H9 (cell line): ENCODE data around the gene NR2F1-AS1. TPM values are rescaled to one million over a fixed set of nuclear protein-coding genes. Genes with fewer than 3 reads are reported as not detected.

Experiments used
- DNase-seq: peaks from one replicate; pipeline ENCODE4 v3.0.0-alpha.2; 2017
- H2AFZ ChIP-seq: one replicate; pipeline ENCODE4 v1.6.1; 2013; ENCODE audit warnings: mild to moderate bottlenecking, low read length, control low read depth, moderate library complexity
- H2AK5ac ChIP-seq: 2 replicates; pipeline ENCODE4 v1.6.1; 2013; ENCODE audit warnings: low read length, control low read depth, mixed read lengths; ENCODE audit not compliant: insufficient read length
- H2BK120ac ChIP-seq: one replicate; pipeline ENCODE4 v1.6.1; 2013; ENCODE audit warnings: low read depth, mild to moderate bottlenecking, low read length, control low read depth, inconsistent platforms; ENCODE audit not compliant: poor library complexity, severe bottlenecking
- H2BK12ac ChIP-seq: 2 replicates; pipeline ENCODE4 v1.6.1; 2013; ENCODE audit warnings: low read length, control low read depth, mixed read lengths, low read depth; ENCODE audit not compliant: insufficient read length
- H2BK15ac ChIP-seq: 2 replicates; pipeline ENCODE4 v1.6.1; 2013; ENCODE audit warnings: low read depth, low read length, control low read depth
- H2BK20ac ChIP-seq: one replicate; pipeline ENCODE4 v1.6.1; 2013; ENCODE audit warnings: low read depth, mild to moderate bottlenecking, low read length, control low read depth, inconsistent platforms; ENCODE audit not compliant: poor library complexity, severe bottlenecking
- H2BK5ac ChIP-seq: 2 replicates; pipeline ENCODE4 v1.6.1; 2013; ENCODE audit warnings: low read length, control low read depth, mixed read lengths; ENCODE audit not compliant: insufficient read length
- H3K14ac ChIP-seq: 2 replicates; pipeline ENCODE4 v1.6.1; 2013; ENCODE audit warnings: low read length, control low read depth; ENCODE audit not compliant: insufficient read depth
- H3K18ac ChIP-seq: 2 replicates; pipeline ENCODE4 v1.6.1; 2013; ENCODE audit warnings: low read depth, mild to moderate bottlenecking, mixed read lengths, low read length, control low read depth; ENCODE audit not compliant: insufficient read length
- H3K23ac ChIP-seq: 2 replicates; pipeline ENCODE4 v1.6.1; 2013; ENCODE audit warnings: low read length, control low read depth, mixed read lengths, low read depth; ENCODE audit not compliant: insufficient read length
- H3K23me2 ChIP-seq: 2 replicates; pipeline ENCODE4 v1.6.1; 2013; ENCODE audit warnings: low read depth, mild to moderate bottlenecking, mixed read lengths, low read length, control low read depth; ENCODE audit not compliant: insufficient read length, poor library complexity, severe bottlenecking
- H3K27ac ChIP-seq: 2 replicates; pipeline ENCODE4 v1.5.1; 2013; ENCODE audit warnings: low read length, control low read depth, mixed read lengths, low read depth; ENCODE audit not compliant: insufficient read length
- H3K27me3 ChIP-seq: 2 replicates; pipeline ENCODE4 v1.6.1; 2013; ENCODE audit warnings: low read length, control low read depth, inconsistent platforms; ENCODE audit not compliant: insufficient read depth
- H3K4ac ChIP-seq: 2 replicates; pipeline ENCODE4 v1.6.1; 2013; ENCODE audit warnings: low read depth, mild to moderate bottlenecking, control low read depth, inconsistent platforms, low read length, moderate library complexity
- H3K4me1 ChIP-seq: 2 replicates; pipeline ENCODE4 v1.6.1; 2013; ENCODE audit warnings: low read length, control low read depth, inconsistent platforms; ENCODE audit not compliant: insufficient read depth
- H3K4me2 ChIP-seq: 2 replicates; pipeline ENCODE4 v1.6.1; 2013; ENCODE audit warnings: low read length, control low read depth, mixed read lengths; ENCODE audit not compliant: insufficient read length, insufficient read depth
- H3K56ac ChIP-seq: 2 replicates; pipeline ENCODE4 v1.6.1; 2013; ENCODE audit warnings: low read depth, mild to moderate bottlenecking, mixed read lengths, low read length, control low read depth; ENCODE audit not compliant: insufficient read length
- H3K79me1 ChIP-seq: 2 replicates; pipeline ENCODE4 v1.6.1; 2013; ENCODE audit warnings: low read depth, mild to moderate bottlenecking, moderate library complexity, low read length, control low read depth, inconsistent platforms; ENCODE audit not compliant: insufficient read depth, poor library complexity, severe bottlenecking
- H3K79me2 ChIP-seq: 2 replicates; pipeline ENCODE4 v1.6.1; 2013; ENCODE audit warnings: low read length, control low read depth, inconsistent platforms; ENCODE audit not compliant: insufficient read depth
- H3K9ac ChIP-seq: 2 replicates; pipeline ENCODE4 v1.6.1; 2013; ENCODE audit warnings: low read length, control low read depth, mixed read lengths; ENCODE audit not compliant: insufficient read length; ENCODE audit errors: extremely low read depth
- H3K9me3 ChIP-seq: one replicate; pipeline ENCODE4 v1.6.1; 2013; ENCODE audit warnings: low read depth, low read length, inconsistent platforms; ENCODE audit not compliant: control insufficient read depth
- H3T11ph ChIP-seq: one replicate; pipeline ENCODE4 v1.6.1; 2013; ENCODE audit warnings: mild to moderate bottlenecking, low read length, control low read depth, inconsistent platforms
- H4K20me1 ChIP-seq: one replicate; pipeline ENCODE4 v1.6.1; 2013; ENCODE audit not compliant: control insufficient read depth, insufficient read length, insufficient read depth
- H4K5ac ChIP-seq: 2 replicates; pipeline ENCODE4 v1.6.1; 2013; ENCODE audit warnings: low read depth, mild to moderate bottlenecking, mixed read lengths, low read length, control low read depth; ENCODE audit not compliant: insufficient read length
- H4K8ac ChIP-seq: replicated peaks from 2 replicates; pipeline ENCODE4 v1.6.1; 2013; ENCODE audit warnings: low read length, control low read depth, mixed read lengths, low read depth; ENCODE audit not compliant: insufficient read length
- H4K91ac ChIP-seq: 2 replicates; pipeline ENCODE4 v1.6.1; 2013; ENCODE audit warnings: low read depth, mild to moderate bottlenecking, moderate library complexity, mixed read lengths, low read length, control low read depth; ENCODE audit not compliant: insufficient read length
- H3K27ac Mint-ChIP-seq, 3 experiments: 2 replicates in 2 of 3; 3 replicates in 1 of 3; pipeline ENCODE4 v1.8.0; 2020 to 2021; ENCODE audit warnings: mixed read lengths in 3 of 3, mild to moderate bottlenecking in 1 of 3, moderate library complexity in 1 of 3
- H3K27me3 Mint-ChIP-seq: 2 replicates; pipeline ENCODE4 v1.8.0; 2021; ENCODE audit warnings: low read depth, mild to moderate bottlenecking, moderate library complexity, mixed read lengths
- H3K36me3 Mint-ChIP-seq, 3 experiments: 2 replicates in 2 of 3; 3 replicates in 1 of 3; pipeline ENCODE4 v1.8.0; 2020 to 2021; ENCODE audit warnings: low read depth in 3 of 3, mixed read lengths in 3 of 3; ENCODE audit not compliant: insufficient read depth in 1 of 3
- H3K4me1 Mint-ChIP-seq, 2 experiments: 2 replicates each; pipeline ENCODE4 v1.8.0; 2020; ENCODE audit warnings: mixed read lengths in 2 of 2
- H3K4me3 Mint-ChIP-seq, 2 experiments: 2 replicates in 1 of 2; 3 replicates in 1 of 2; pipeline ENCODE4 v1.8.0; 2020 to 2021; ENCODE audit warnings: mild to moderate bottlenecking in 2 of 2, mixed read lengths in 2 of 2, moderate library complexity in 1 of 2
- H3K9me3 Mint-ChIP-seq, 2 experiments: 2 replicates in 1 of 2; 3 replicates in 1 of 2; pipeline ENCODE4 v1.8.0; 2020; ENCODE audit warnings: mild to moderate bottlenecking in 2 of 2, mixed read lengths in 2 of 2, moderate library complexity in 1 of 2
- CTCF ChIP-seq: fragments of 200-600 bp; sonication (generic); conservative IDR thresholded peaks from 3 replicates; pipeline ENCODE4 v1.8.0; 2021; ENCODE audit warnings: antibody characterized with exemption, mild to moderate bottlenecking
- WGBS: extraction: QIAGEN DNeasy Blood & Tissue Kit; methylation state at CpG from one replicate; pipeline ENCODE4 v1.1.7; 2013; ENCODE audit warnings: missing lambda C conversion rate, low lambda C conversion rate, mixed read lengths; ENCODE audit not compliant: insufficient read length; ENCODE audit errors: extremely low coverage; 5-methylcytosine and 5-hydroxymethylcytosine counted together
- total RNA-seq: library from RNA; stranded (reverse); gene quantifications from 2 replicates; pipeline ENCODE4 v1.2.1, GENCODE V29; 2021

Gene NR2F1-AS1
- total RNA-seq, 1 experiment from 2014 or later = 1.9 TPM

- Histone ChIP-seq H3K27me3 (peaks cover 69% of the 10 kb centered on the region), H3K18ac (no peak overlapping the region), H3K79me2 (no peaks in the 10 kb centered on the region), H3K4ac (no peak overlapping the region), H3K23me2 (peaks cover 6% of the 10 kb centered on the region), H3K27ac (no peak overlapping the region), H3K56ac (no peak overlapping the region), H3K23ac (no peak overlapping the region), H4K8ac (no peak overlapping the region), H3K4me2 (peak overlapping the region; percentile 14), H2AFZ (no peak overlapping the region), H2BK20ac (no peak overlapping the region), H4K5ac (no peak overlapping the region), H2BK15ac (no peak overlapping the region), H2AK5ac (no peak overlapping the region), H2BK12ac (no peak overlapping the region), H3T11ph (no peak overlapping the region), H3K14ac (no peak overlapping the region; the same call in 1 of the 2 replicates), H4K91ac (no peak overlapping the region), H3K79me1 (no peaks in the 10 kb centered on the region), H2BK5ac (no peak overlapping the region), H3K9ac (no peak overlapping the region), H2BK120ac (no peak overlapping the region), H3K4me1 (peaks cover 2% of the 10 kb centered on the region; the same call in 1 of the 2 replicates), H3K9me3 (no peaks in the 10 kb centered on the region), H4K20me1 (no peaks in the 10 kb centered on the region)
- Mint-ChIP-seq H3K36me3 (peaks cover 0 to 2% (median 0%) of the 10 kb centered on the region in 3 experiments; a peak in 1 of 7 replicates), H3K9me3 (peaks cover 2 to 13% of the 10 kb centered on the region in 2 experiments; a peak in 3 of 5 replicates), H3K27me3 (peaks cover 38% of the 10 kb centered on the region), H3K4me3 (peak overlapping the region; percentile 19 to 84; a peak in 4 of 5 replicates), H3K27ac (no peak overlapping the region), H3K4me1 (peaks cover 18 to 29% of the 10 kb centered on the region in 2 experiments)
- DNase-seq = peak; percentile 65
- TF ChIP-seq CTCF = no peak
- WGBS = no CpG with 5 or more reads among the region's 70 CpGs
Measured at GRCh38 chr5:93585041-93585766, 4.2 kb upstream of the NR2F1-AS1 start.
